Caco-2 (cell line): ENCODE results near the gene CKAP2. TPM values are rescaled to one million over a fixed set of nuclear protein-coding genes. Genes with fewer than 3 reads are reported as not detected.

Experiments
- BruUV-seq: library from RNA; stranded (reverse); fragments of 400-500 nt; replicated peaks from 2 replicates; lab custom pipeline; 2021; lab: Mats Ljungman, UMichigan
- CTCF ChIA-PET: fragments of 300-600 bp; sonication (Branson Sonifier 250); formaldehyde crosslinking; loops from one replicate; lab custom pipeline; 2022; ENCODE audit warnings: antibody characterized with exemption; lab: Charles Lee
- POLR2A ChIA-PET: fragments of 300-600 bp; sonication (Branson Sonifier 250); formaldehyde crosslinking; loops from one replicate; lab custom pipeline; 2022; ENCODE audit warnings: antibody characterized with exemption; lab: Charles Lee
- DNase-seq, 2 experiments: peaks; one replicate each; pipeline versions ENCODE4 v3.0.0 to v3.0.0-alpha.2; 2020 to 2022
- H3K27me3 ChIP-seq: replicated peaks from 2 replicates; pipeline ENCODE4 v1.6.0; 2011; ENCODE audit warnings: low read length; ENCODE audit not compliant: control insufficient read depth, insufficient read depth
- H3K36me3 ChIP-seq: 2 replicates; pipeline ENCODE4 v1.5.1; 2011; ENCODE audit warnings: low read length; ENCODE audit not compliant: control insufficient read depth, insufficient read depth
- H3K4me1 ChIP-seq: fragments of 250-450 bp; sonication (Bioruptor Pico); 2 replicates; pipeline ENCODE4 v1.5.1; 2020; ENCODE audit warnings: mild to moderate bottlenecking
- H3K4me3 ChIP-seq: 2 replicates; pipeline ENCODE4 v1.5.1; 2011; ENCODE audit warnings: low read depth, mild to moderate bottlenecking, control low read depth, low read length
- H3K9me3 ChIP-seq: fragments of 250-450 bp; sonication (Bioruptor Pico); 2 replicates; pipeline ENCODE4 v1.5.1; 2020; ENCODE audit warnings: mild to moderate bottlenecking, moderate library complexity
- H3K27ac Mint-ChIP-seq: one replicate; pipeline ENCODE4 v1.8.0; 2022; ENCODE audit warnings: mixed read lengths; ENCODE audit not compliant: unreplicated experiment
- H3K27me3 Mint-ChIP-seq: one replicate; pipeline ENCODE4 v1.8.0; 2022; ENCODE audit warnings: mixed read lengths; ENCODE audit not compliant: insufficient read depth, unreplicated experiment
- H3K36me3 Mint-ChIP-seq: one replicate; pipeline ENCODE4 v1.8.0; 2022; ENCODE audit warnings: mild to moderate bottlenecking, mixed read lengths; ENCODE audit not compliant: insufficient read depth, unreplicated experiment
- H3K4me1 Mint-ChIP-seq: one replicate; pipeline ENCODE4 v1.8.0; 2022; ENCODE audit warnings: low read depth, mixed read lengths; ENCODE audit not compliant: unreplicated experiment
- H3K4me3 Mint-ChIP-seq: one replicate; pipeline ENCODE4 v1.8.0; 2022; ENCODE audit warnings: mild to moderate bottlenecking, moderate library complexity, mixed read lengths; ENCODE audit not compliant: unreplicated experiment
- H3K9me3 Mint-ChIP-seq: one replicate; pipeline ENCODE4 v1.8.0; 2022; ENCODE audit warnings: mixed read lengths; ENCODE audit not compliant: unreplicated experiment
- CTCF ChIP-seq, 2 experiments: fragments of 200-600 bp in 1 of 2; IDR thresholded peaks; 1 replicate in 1 of 2; 2 replicates in 1 of 2; pipeline versions ENCODE4 v1.5.1 to v1.8.0; 2011 to 2022; ENCODE audit warnings: antibody characterized with exemption in 1 of 2, control low read depth in 1 of 2, inconsistent platforms in 1 of 2, low read depth in 1 of 2, low read length in 1 of 2, mild to moderate bottlenecking in 1 of 2, moderate library complexity in 1 of 2; ENCODE audit not compliant: insufficient read depth in 1 of 2, severe bottlenecking in 1 of 2, unreplicated experiment in 1 of 2
- intact Hi-C: fragments of 100-400 bp; cut with micrococcal nuclease; formaldehyde crosslinking; loops from one replicate; pipeline ENCODE4 v1.10.0; 2022; ENCODE audit not compliant: unreplicated experiment
- total RNA-seq: library from RNA; stranded (reverse); gene quantifications from 2 replicates; pipeline ENCODE4 v1.2.3, GENCODE V29; 2022

CKAP2 gene
- total RNA-seq, 1 experiment from 2014 or later: 68.9 TPM

- Mint-ChIP-seq H3K27ac (no peak overlapping the region), H3K9me3 (no peaks in the 10 kb centered on the region), H3K4me3 (no peak overlapping the region), H3K36me3 (peaks cover 7% of the 10 kb centered on the region), H3K27me3 (no peaks in the 10 kb centered on the region), H3K4me1 (no peaks in the 10 kb centered on the region)
- no peak for DNase-seq
- no TSS peak for BruUV-seq
- peaks cover 4% of the 10 kb centered on the region; the same call in 1 of the 2 replicates for H3K36me3 ChIP-seq
- H3K4me3 ChIP-seq: no peak overlapping the region
- H3K27me3 ChIP-seq: no peaks in the 10 kb centered on the region
- TF ChIP-seq CTCF (IDR thresholded peaks at IDR 0.05; ENCODE audit: insufficient read depth in 1 of 2, low read depth in 1 of 2, low read length in 1 of 2, severe bottlenecking in 1 of 2, unreplicated experiment in 1 of 2): no peak
- CTCF ChIA-PET: no interaction called here
- no peaks in the 10 kb centered on the region for H3K9me3 ChIP-seq
- H3K4me1 ChIP-seq: no peaks in the 10 kb centered on the region
- intact Hi-C loops: no loop called here
- POLR2A ChIA-PET: no interaction called here
Observed at GRCh38 chr13:52412128-52412527, 43.1 kb upstream of the CKAP2 start.

GRCh38 chr13:52414051-52414450, 41.2 kb upstream of the CKAP2 start:
- ChIA-PET CTCF (no interaction called here), POLR2A (no interaction called here)
- Mint-ChIP-seq H3K4me3 (no peak overlapping the region), H3K36me3 (peaks cover 7% of the 10 kb centered on the region), H3K9me3 (no peaks in the 10 kb centered on the region), H3K27me3 (no peaks in the 10 kb centered on the region), H3K27ac (no peak overlapping the region), H3K4me1 (no peaks in the 10 kb centered on the region)
- BruUV-seq: no TSS peak
- Histone ChIP-seq H3K9me3 (no peaks in the 10 kb centered on the region), H3K4me3 (no peak overlapping the region), H3K4me1 (no peaks in the 10 kb centered on the region), H3K36me3 (peaks cover 4% of the 10 kb centered on the region; the same call in 1 of the 2 replicates), H3K27me3 (no peaks in the 10 kb centered on the region)
- no peak for TF ChIP-seq CTCF (IDR thresholded peaks at IDR 0.05; ENCODE audit: insufficient read depth in 1 of 2, low read depth in 1 of 2, low read length in 1 of 2, severe bottlenecking in 1 of 2, unreplicated experiment in 1 of 2)
- no peak for DNase-seq
- intact Hi-C loops: no loop called here

GRCh38 chr13:52414963-52415362, 40.3 kb upstream of the CKAP2 start:
- Mint-ChIP-seq H3K27ac (no peak overlapping the region), H3K4me3 (no peak overlapping the region), H3K9me3 (no peaks in the 10 kb centered on the region), H3K36me3 (peaks cover 13% of the 10 kb centered on the region), H3K4me1 (no peaks in the 10 kb centered on the region), H3K27me3 (no peaks in the 10 kb centered on the region)
- ChIA-PET POLR2A (no interaction called here), CTCF (no interaction called here)
- Histone ChIP-seq H3K4me3 (no peak overlapping the region), H3K9me3 (no peaks in the 10 kb centered on the region), H3K36me3 (peaks cover 4% of the 10 kb centered on the region; the same call in 1 of the 2 replicates), H3K27me3 (no peaks in the 10 kb centered on the region), H3K4me1 (no peaks in the 10 kb centered on the region)
- intact Hi-C loops: no loop called here
- no peak for TF ChIP-seq CTCF (IDR thresholded peaks at IDR 0.05; ENCODE audit: insufficient read depth in 1 of 2, low read depth in 1 of 2, low read length in 1 of 2, severe bottlenecking in 1 of 2, unreplicated experiment in 1 of 2)
- no TSS peak for BruUV-seq
- DNase-seq: no peak
